Measurements from ENCODE around the gene CLDN9.

CLDN9 gene

GRCh38 chr16:2981899-2982250, 30.8 kb upstream of the CLDN9 start:
- Mint-ChIP-seq H3K27me3 (no peaks in the 10 kb centered on the region), H3K4me1 (ENCODE audit: low read depth) (peaks cover 27% of the 10 kb centered on the region), H3K9me3 (no peaks in the 10 kb centered on the region), H3K27ac (peak overlapping the region; percentile 79), H3K36me3 (ENCODE audit: low read depth) (peaks cover 17% of the 10 kb centered on the region), H3K4me3 (peak overlapping the region; percentile 88)

GRCh38 chr16:2982402-2982801, 30.3 kb upstream of the CLDN9 start:
- H3K27me3 Mint-ChIP-seq, result no peaks in the 10 kb centered on the region
- H3K4me1 Mint-ChIP-seq (ENCODE audit: low read depth), result peaks cover 27% of the 10 kb centered on the region
- H3K9me3 Mint-ChIP-seq, result no peaks in the 10 kb centered on the region
- H3K36me3 Mint-ChIP-seq (ENCODE audit: low read depth), result peaks cover 12% of the 10 kb centered on the region
- H3K27ac Mint-ChIP-seq, result peak overlapping the region; percentile 58
- no peak overlapping the region for H3K4me3 Mint-ChIP-seq

GRCh38 chr16:2983706-2984136, 29.0 kb upstream of the CLDN9 start:
- no peaks in the 10 kb centered on the region for H3K27me3 Mint-ChIP-seq
- H3K9me3 Mint-ChIP-seq, result no peaks in the 10 kb centered on the region
- peaks cover 4% of the 10 kb centered on the region for H3K36me3 Mint-ChIP-seq (ENCODE audit: low read depth)
- H3K4me3 Mint-ChIP-seq, result no peak overlapping the region
- peaks cover 20% of the 10 kb centered on the region for H3K4me1 Mint-ChIP-seq (ENCODE audit: low read depth)
- no peak overlapping the region for H3K27ac Mint-ChIP-seq

- no peak overlapping the region for H3K4me3 Mint-ChIP-seq
- peaks cover 17% of the 10 kb centered on the region for H3K4me1 Mint-ChIP-seq (ENCODE audit: low read depth)
- no peaks in the 10 kb centered on the region for H3K36me3 Mint-ChIP-seq (ENCODE audit: low read depth)
- no peaks in the 10 kb centered on the region for H3K9me3 Mint-ChIP-seq
- H3K27ac Mint-ChIP-seq, result no peak overlapping the region
- H3K27me3 Mint-ChIP-seq, result no peaks in the 10 kb centered on the region
Measured at GRCh38 chr16:2985462-2985861, 27.3 kb upstream of the CLDN9 start.

GRCh38 chr16:2985893-2986355, 26.8 kb upstream of the CLDN9 start:
- Mint-ChIP-seq H3K9me3 (no peaks in the 10 kb centered on the region), H3K4me3 (no peak overlapping the region)

GRCh38 chr16:2986623-2987188, 26.0 kb upstream of the CLDN9 start:
- Mint-ChIP-seq H3K36me3 (ENCODE audit: low read depth) (no peaks in the 10 kb centered on the region), H3K27ac (no peak overlapping the region), H3K4me1 (ENCODE audit: low read depth) (peaks cover 6% of the 10 kb centered on the region), H3K27me3 (no peaks in the 10 kb centered on the region), H3K9me3 (no peaks in the 10 kb centered on the region), H3K4me3 (no peak overlapping the region)

More at GRCh38 chr16:2985893-2986355, 26.8 kb upstream of the CLDN9 start:
- no peaks in the 10 kb centered on the region for H3K27me3 Mint-ChIP-seq
- no peaks in the 10 kb centered on the region for H3K36me3 Mint-ChIP-seq (ENCODE audit: low read depth)
- peaks cover 14% of the 10 kb centered on the region for H3K4me1 Mint-ChIP-seq (ENCODE audit: low read depth)
- no peak overlapping the region for H3K27ac Mint-ChIP-seq

GRCh38 chr16:2987286-2987685, 25.4 kb upstream of the CLDN9 start:
- H3K4me3 Mint-ChIP-seq, result no peak overlapping the region
- H3K9me3 Mint-ChIP-seq, result no peaks in the 10 kb centered on the region
- no peaks in the 10 kb centered on the region for H3K36me3 Mint-ChIP-seq (ENCODE audit: low read depth)
- H3K27ac Mint-ChIP-seq, result no peak overlapping the region
- H3K4me1 Mint-ChIP-seq (ENCODE audit: low read depth), result peaks cover 4% of the 10 kb centered on the region
- no peaks in the 10 kb centered on the region for H3K27me3 Mint-ChIP-seq

GRCh38 chr16:2987833-2988232, 24.9 kb upstream of the CLDN9 start:
- H3K4me3 Mint-ChIP-seq, result no peak overlapping the region
- H3K36me3 Mint-ChIP-seq (ENCODE audit: low read depth), result no peaks in the 10 kb centered on the region
- no peak overlapping the region for H3K27ac Mint-ChIP-seq
- peaks cover 4% of the 10 kb centered on the region for H3K4me1 Mint-ChIP-seq (ENCODE audit: low read depth)
- H3K27me3 Mint-ChIP-seq, result no peaks in the 10 kb centered on the region
- no peaks in the 10 kb centered on the region for H3K9me3 Mint-ChIP-seq

GRCh38 chr16:2988590-2989099, 24.1 kb upstream of the CLDN9 start:
- Mint-ChIP-seq H3K4me1 (ENCODE audit: low read depth) (peaks cover 4% of the 10 kb centered on the region), H3K36me3 (ENCODE audit: low read depth) (no peaks in the 10 kb centered on the region), H3K4me3 (no peak overlapping the region), H3K27me3 (no peaks in the 10 kb centered on the region), H3K27ac (no peak overlapping the region), H3K9me3 (no peaks in the 10 kb centered on the region)

- no peak overlapping the region for H3K4me3 Mint-ChIP-seq
- H3K27ac Mint-ChIP-seq, result no peak overlapping the region
- H3K27me3 Mint-ChIP-seq, result no peaks in the 10 kb centered on the region
- H3K36me3 Mint-ChIP-seq (ENCODE audit: low read depth), result no peaks in the 10 kb centered on the region
- H3K4me1 Mint-ChIP-seq (ENCODE audit: low read depth), result no peaks in the 10 kb centered on the region
- no peaks in the 10 kb centered on the region for H3K9me3 Mint-ChIP-seq
Measured at GRCh38 chr16:2990891-2991290, 21.8 kb upstream of the CLDN9 start.

- no peaks in the 10 kb centered on the region for H3K27me3 Mint-ChIP-seq
- H3K9me3 Mint-ChIP-seq, result no peaks in the 10 kb centered on the region
Measured at GRCh38 chr16:2991566-2992261, 21.0 kb upstream of the CLDN9 start.

GRCh38 chr16:2992383-2993081, 20.2 kb upstream of the CLDN9 start:
- no peak overlapping the region for H3K4me3 Mint-ChIP-seq

More at GRCh38 chr16:2991566-2992261, 21.0 kb upstream of the CLDN9 start:
- Mint-ChIP-seq H3K4me1 (ENCODE audit: low read depth) (no peaks in the 10 kb centered on the region), H3K36me3 (ENCODE audit: low read depth) (no peaks in the 10 kb centered on the region), H3K27ac (no peak overlapping the region), H3K4me3 (no peak overlapping the region)

GRCh38 chr16:2996298-2996697, 16.4 kb upstream of the CLDN9 start:
- no peak overlapping the region for H3K27ac Mint-ChIP-seq
- no peak overlapping the region for H3K4me3 Mint-ChIP-seq
- H3K36me3 Mint-ChIP-seq (ENCODE audit: low read depth), result no peaks in the 10 kb centered on the region
- no peaks in the 10 kb centered on the region for H3K4me1 Mint-ChIP-seq (ENCODE audit: low read depth)
- no peaks in the 10 kb centered on the region for H3K9me3 Mint-ChIP-seq
- H3K27me3 Mint-ChIP-seq, result peaks cover 3% of the 10 kb centered on the region

More at GRCh38 chr16:2992383-2993081, 20.2 kb upstream of the CLDN9 start:
- H3K27ac Mint-ChIP-seq, result no peak overlapping the region
- H3K36me3 Mint-ChIP-seq (ENCODE audit: low read depth), result no peaks in the 10 kb centered on the region
- no peaks in the 10 kb centered on the region for H3K27me3 Mint-ChIP-seq
- H3K9me3 Mint-ChIP-seq, result no peaks in the 10 kb centered on the region
- no peaks in the 10 kb centered on the region for H3K4me1 Mint-ChIP-seq (ENCODE audit: low read depth)

- peaks cover 3% of the 10 kb centered on the region for H3K4me1 Mint-ChIP-seq (ENCODE audit: low read depth)
- peaks cover 5% of the 10 kb centered on the region for H3K27me3 Mint-ChIP-seq
- no peak overlapping the region for H3K4me3 Mint-ChIP-seq
- no peak overlapping the region for H3K27ac Mint-ChIP-seq
- no peaks in the 10 kb centered on the region for H3K36me3 Mint-ChIP-seq (ENCODE audit: low read depth)
- no peaks in the 10 kb centered on the region for H3K9me3 Mint-ChIP-seq
Measured at GRCh38 chr16:2999929-3000328, 12.8 kb upstream of the CLDN9 start.

- Mint-ChIP-seq H3K36me3 (ENCODE audit: low read depth) (no peaks in the 10 kb centered on the region), H3K27me3 (peaks cover 7% of the 10 kb centered on the region), H3K4me1 (ENCODE audit: low read depth) (peaks cover 4% of the 10 kb centered on the region), H3K9me3 (no peaks in the 10 kb centered on the region), H3K27ac (no peak overlapping the region), H3K4me3 (no peak overlapping the region)
Measured at GRCh38 chr16:3000540-3000939, 12.2 kb upstream of the CLDN9 start.
